HFF-Myc (cell line): Measurements from ENCODE around the gene LGMN.

Source experiments
- DNase-seq: peaks from one replicate; pipeline ENCODE4 v3.0.0-alpha.2; 2011; ENCODE audit warnings: low read depth; ENCODE audit errors: extremely low read depth
- H3K4me3 ChIP-seq: replicated peaks from 2 replicates; pipeline ENCODE4 v1.5.1; 2011; ENCODE audit warnings: low read depth, mild to moderate bottlenecking, control low read depth, low read length
- TF ChIP-seq, protein P1 (sequence below): IDR thresholded peaks from 2 replicates; pipeline ENCODE4 v1.5.1; 2012; ENCODE audit warnings: mild to moderate bottlenecking, low read depth, low read length, control low read depth; ENCODE audit errors: missing control alignments

LGMN gene

DNA sequence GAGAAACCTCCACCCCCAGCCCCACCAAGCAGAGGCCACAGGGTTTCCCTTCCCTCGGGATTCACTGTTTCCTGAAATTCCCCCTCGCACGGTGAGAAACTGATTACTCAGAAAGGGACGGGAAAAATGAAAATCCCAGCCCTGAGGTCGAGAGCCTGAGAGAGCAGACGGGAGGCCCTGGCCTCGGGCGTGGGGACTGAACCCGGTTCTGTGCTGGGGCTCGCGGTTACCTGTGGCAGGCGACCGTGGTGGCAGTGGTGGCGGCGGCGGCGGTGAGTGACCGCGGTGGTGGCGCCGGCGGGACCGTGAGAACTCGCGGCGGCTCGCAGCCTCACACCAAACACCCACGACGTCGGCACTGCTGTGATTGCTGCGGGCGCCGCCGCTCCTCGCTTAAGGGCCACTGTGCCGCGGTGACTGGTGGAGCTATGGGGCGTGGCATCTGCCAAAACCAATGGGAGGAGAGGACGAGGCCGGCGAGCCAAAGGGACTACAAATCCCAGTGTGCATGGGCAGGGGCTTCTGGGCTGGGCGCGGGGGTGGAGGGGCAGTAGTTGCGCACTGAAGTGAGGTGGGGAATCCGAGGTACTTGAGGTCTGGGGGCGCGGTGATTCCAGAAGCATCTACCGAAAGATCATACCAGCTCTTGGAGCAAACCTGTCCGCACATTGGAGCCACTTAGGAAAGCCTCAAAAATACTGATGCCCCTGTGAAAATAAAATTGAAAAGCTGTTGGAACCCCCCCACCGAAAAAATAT is at the start of gene LGMN:
TSS of gene LGMN (minus strand) at position 369 of the 758 bp plus-strand sequence. CDS start 15,841 bp downstream, outside the sequence.
- H3K4me3 ChIP-seq, result peak within 1 kb of the TSS; percentile 65
- TF ChIP-seq, protein P1, sequence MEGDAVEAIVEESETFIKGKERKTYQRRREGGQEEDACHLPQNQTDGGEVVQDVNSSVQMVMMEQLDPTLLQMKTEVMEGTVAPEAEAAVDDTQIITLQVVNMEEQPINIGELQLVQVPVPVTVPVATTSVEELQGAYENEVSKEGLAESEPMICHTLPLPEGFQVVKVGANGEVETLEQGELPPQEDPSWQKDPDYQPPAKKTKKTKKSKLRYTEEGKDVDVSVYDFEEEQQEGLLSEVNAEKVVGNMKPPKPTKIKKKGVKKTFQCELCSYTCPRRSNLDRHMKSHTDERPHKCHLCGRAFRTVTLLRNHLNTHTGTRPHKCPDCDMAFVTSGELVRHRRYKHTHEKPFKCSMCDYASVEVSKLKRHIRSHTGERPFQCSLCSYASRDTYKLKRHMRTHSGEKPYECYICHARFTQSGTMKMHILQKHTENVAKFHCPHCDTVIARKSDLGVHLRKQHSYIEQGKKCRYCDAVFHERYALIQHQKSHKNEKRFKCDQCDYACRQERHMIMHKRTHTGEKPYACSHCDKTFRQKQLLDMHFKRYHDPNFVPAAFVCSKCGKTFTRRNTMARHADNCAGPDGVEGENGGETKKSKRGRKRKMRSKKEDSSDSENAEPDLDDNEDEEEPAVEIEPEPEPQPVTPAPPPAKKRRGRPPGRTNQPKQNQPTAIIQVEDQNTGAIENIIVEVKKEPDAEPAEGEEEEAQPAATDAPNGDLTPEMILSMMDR, result no peak
- DNase-seq, result peak; percentile 54

DNA sequence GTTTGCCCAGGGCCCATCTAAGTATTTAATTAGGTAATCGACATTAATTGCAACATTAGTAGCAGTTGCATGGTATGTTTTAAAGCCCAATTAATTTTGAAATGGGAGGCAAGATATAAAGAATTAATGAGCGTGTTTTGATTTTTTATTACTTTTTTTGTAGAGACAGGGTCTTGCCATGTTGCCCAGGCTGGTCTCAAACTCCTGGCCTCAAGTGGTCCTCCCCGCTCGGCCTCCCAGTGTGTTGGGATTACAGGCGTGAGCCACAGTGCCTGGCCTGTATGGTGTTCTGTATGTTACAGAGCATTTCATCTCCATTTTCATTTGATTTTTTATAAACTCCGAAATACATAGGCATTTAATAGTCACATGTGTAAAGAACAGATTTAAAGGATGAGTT is 46.5 kb upstream of the LGMN start:
- TF ChIP-seq, protein P1, result no peak
- DNase-seq, result no peak
- H3K4me3 ChIP-seq, result peak overlapping the region; percentile 87

DNA sequence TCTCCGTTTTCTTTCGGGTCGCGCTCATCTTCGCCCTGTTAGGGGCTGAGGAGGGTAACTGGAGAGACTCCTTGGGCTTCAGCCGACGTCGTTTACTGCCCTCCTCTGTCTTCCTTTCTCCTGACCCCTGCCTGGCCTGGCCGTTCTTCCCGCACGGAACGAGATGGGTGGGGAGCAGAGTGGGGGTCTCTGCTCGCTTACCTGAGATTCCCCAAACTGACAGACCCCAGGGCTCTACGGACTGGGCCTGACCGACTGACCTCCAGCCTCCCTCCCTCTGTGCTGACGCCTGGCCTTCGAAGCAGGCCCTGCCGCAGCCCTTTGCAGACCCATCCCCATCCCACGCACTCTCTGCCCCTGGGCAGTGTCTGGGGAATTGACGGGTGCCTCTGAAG is 46.1 kb upstream of the LGMN start:
- peak overlapping the region; percentile 87 for H3K4me3 ChIP-seq
- no peak for DNase-seq
- TF ChIP-seq, protein P1, result no peak

DNA sequence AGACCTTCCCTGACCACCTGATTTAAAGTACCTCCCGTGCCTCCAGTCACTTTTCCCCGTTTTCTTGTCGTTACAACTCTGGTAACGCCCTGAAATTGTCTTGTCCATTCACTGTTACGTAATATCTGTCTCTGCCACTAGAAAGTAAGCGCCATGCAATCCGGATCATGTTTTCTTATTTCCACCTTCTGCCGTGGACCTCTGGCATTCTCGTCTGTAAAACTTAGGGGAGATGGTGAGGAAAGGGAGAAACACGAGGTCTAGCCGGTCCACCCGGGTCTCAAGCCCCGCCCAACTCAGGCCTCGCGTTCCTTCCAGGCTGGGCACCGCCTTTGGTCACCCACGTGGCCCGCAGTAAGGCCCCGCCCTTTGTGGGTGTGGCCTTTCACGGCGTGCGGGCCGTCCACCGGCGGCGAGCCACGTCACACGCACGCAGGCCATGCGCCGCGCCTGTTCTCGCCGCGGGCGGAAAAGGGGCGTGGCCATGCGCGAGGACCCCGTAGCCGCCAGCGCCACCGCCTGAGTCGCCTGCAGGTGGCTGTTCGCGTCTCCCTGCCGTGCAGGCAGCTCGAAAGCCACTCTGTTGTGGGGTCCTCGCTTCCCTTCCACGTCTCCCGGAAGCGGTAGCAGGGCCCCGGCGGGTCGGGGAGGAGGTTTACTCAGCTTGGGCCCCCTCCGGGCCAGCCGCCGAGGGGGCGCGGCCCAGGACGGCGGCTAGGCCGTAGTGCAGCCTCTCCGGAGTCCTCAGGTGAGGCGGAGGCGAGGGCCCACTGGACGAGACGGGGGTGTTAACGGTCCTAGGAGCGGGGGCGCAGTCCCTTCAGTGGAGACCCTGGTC is 45.5 kb upstream of the LGMN start, which contains the start of gene GOLGA5:
TSS of gene GOLGA5 (plus strand) at position 597 of the 838 bp plus-strand sequence. CDS start 3,133 bp downstream, outside the sequence.
- TF ChIP-seq, protein P1, result no peak
- peak within 1 kb of the TSS; percentile 87 for H3K4me3 ChIP-seq
- peak; percentile 91 for DNase-seq

DNA sequence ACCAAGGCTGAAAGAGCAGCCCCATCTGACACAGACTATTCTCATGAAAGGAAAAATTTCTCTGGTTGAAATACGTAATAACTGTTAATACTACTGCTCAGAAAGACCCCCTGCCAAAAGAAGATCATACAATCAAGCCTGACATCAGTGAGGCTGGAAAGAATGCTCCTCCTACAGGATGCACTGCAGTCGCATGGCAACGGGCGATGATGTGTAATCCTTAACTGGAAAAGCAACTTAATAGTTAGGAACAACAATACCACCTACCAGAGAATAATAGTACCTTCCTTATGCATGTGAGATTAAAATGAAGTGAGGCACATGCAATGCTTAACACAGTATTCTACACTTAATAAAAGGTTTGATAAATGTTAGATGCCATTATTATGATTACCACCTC is 44.5 kb upstream of the LGMN start:
- TF ChIP-seq, protein P1, result no peak
- DNase-seq, result no peak
- no peak overlapping the region for H3K4me3 ChIP-seq

DNA sequence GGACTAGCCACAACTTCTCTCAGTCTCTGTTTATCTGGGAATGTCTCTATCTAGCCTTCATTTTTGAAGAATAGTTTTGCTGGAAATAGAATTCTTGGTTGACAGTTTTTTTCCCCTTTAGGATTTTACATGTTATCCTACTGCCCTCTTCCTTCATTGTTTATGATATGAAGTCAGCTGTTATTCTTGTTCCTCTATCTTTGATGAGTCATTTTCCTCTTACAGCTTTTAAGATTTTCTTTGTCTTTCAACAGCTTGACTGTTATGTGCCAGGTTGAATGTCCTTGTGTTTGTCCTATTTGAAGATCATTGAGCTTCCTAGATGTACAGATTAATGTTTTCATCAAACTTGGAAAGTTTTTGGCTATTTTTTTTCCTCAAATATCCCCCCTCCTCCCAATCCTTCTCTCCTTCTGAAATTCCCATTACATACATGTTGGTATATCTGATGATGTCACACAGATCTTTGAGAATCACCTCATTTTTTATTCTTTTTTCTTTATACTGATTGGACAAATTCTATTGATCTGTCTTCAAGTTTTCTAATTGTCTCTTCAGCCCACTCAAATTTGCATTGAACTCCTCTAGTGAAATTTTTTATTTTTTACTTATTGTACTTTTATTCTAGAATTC is 41.1 kb upstream of the LGMN start:
- no peak overlapping the region for H3K4me3 ChIP-seq
- TF ChIP-seq, protein P1, result no peak
- DNase-seq, result no peak
